Measurements from ENCODE around the gene OR14K1. TPM values are rescaled to one million over a fixed set of nuclear protein-coding genes. Genes with fewer than 3 reads are reported as not detected.

OR14K1 gene
- total RNA-seq (2022; extraction: Qiagen RNA extraction) = not detected in 5 replicates

GRCh38 chr1:247738315-247738714, at the start of gene OR14K1:
Gene OR14K1, plus strand, starts transcription at chr1:247738615. Its CDS starts 0 bp downstream, at chr1:247738615.

GRCh38 chr1:247716546-247716945, 21.9 kb upstream of the OR14K1 start, which contains the start of gene OR6F1:
Gene OR6F1, minus strand, starts transcription at chr1:247716646. Its CDS starts 3,891 bp downstream, at chr1:247712755.

GRCh38 chr1:247748041-247748440, 9.6 kb downstream of the OR14K1 start, which contains the start of gene OR14A2:
Gene OR14A2, minus strand, starts transcription at chr1:247748141.

GRCh38 chr1:247760456-247760855, 22.0 kb downstream of the OR14K1 start, which contains the start of gene OR1C1:
Gene OR1C1, minus strand, starts transcription at chr1:247760556. Its CDS starts 2,150 bp downstream, at chr1:247758406.

Other genes with a start within 250 kb of the OR14K1 start
- not detected in 5 replicates for gene OR2C3, start 202.2 kb upstream of the OR14K1 start, total RNA-seq (2022; extraction: Qiagen RNA extraction)
- gene GCSAML, start 189.5 kb upstream of the OR14K1 start, total RNA-seq (2022; extraction: Qiagen RNA extraction) = not detected in 5 replicates
- gene OR2G2, start 150.3 kb upstream of the OR14K1 start, total RNA-seq (2022; extraction: Qiagen RNA extraction) = not detected in 5 replicates
- not detected in 5 replicates for gene OR2G3, start 133.0 kb upstream of the OR14K1 start, total RNA-seq (2022; extraction: Qiagen RNA extraction)
- gene OR13G1, start 58.9 kb upstream of the OR14K1 start, total RNA-seq (2022; extraction: Qiagen RNA extraction) = not detected in 5 replicates
- not detected in 5 replicates for gene OR6F1, start 22.0 kb upstream of the OR14K1 start, total RNA-seq (2022; extraction: Qiagen RNA extraction)
- gene OR14A2, start 9.5 kb downstream of the OR14K1 start, total RNA-seq (2022; extraction: Qiagen RNA extraction) = not detected in 5 replicates
- not detected in 5 replicates for gene OR1C1, start 21.9 kb downstream of the OR14K1 start, total RNA-seq (2022; extraction: Qiagen RNA extraction)
- not detected in 5 replicates for gene OR14A16, start 85.5 kb downstream of the OR14K1 start, total RNA-seq (2022; extraction: Qiagen RNA extraction)
- gene OR11L1, start 103.3 kb downstream of the OR14K1 start, total RNA-seq (2022; extraction: Qiagen RNA extraction) = not detected in 5 replicates
- gene TRIM58, start 118.6 kb downstream of the OR14K1 start, total RNA-seq (2022; extraction: Qiagen RNA extraction) = not detected in 5 replicates
- gene OR2W3, start 157.0 kb downstream of the OR14K1 start, total RNA-seq (2022; extraction: Qiagen RNA extraction) = not detected in 5 replicates
- gene OR2T8, start 181.6 kb downstream of the OR14K1 start, total RNA-seq (2022; extraction: Qiagen RNA extraction) = not detected in 5 replicates
- gene OR2AJ1, start 186.3 kb downstream of the OR14K1 start, total RNA-seq (2022; extraction: Qiagen RNA extraction) = not detected in 5 replicates
- gene OR2L8, start 210.2 kb downstream of the OR14K1 start, total RNA-seq (2022; extraction: Qiagen RNA extraction) = not detected in 5 replicates
- gene OR2AK2, start 226.6 kb downstream of the OR14K1 start, total RNA-seq (2022; extraction: Qiagen RNA extraction) = not detected in 5 replicates